ENCODE measurements around the gene SLC26A11. TPM values are rescaled to one million over a fixed set of nuclear protein-coding genes. Genes with fewer than 3 reads are reported as not detected.

Gene SLC26A11
- 1 to 10 TPM; 3.2 to 5.1 (median 3.8) TPM for total RNA-seq
- 1 to 10 TPM; 2.2 to 3.2 (median 2.2) TPM for polyA plus RNA-seq
- long read RNA-seq, donor 1, partial matches to known transcripts: 2 of 6 reads
- long read RNA-seq, donor 1, other reads (novel, unspliced or antisense): 1 of 6 reads
- long read RNA-seq, donor 2, partial matches to known transcripts: 4 of 9 reads
- long read RNA-seq, donor 2, other reads (novel, unspliced or antisense): 3 of 9 reads

- Histone ChIP-seq H3K9me3 (no peaks in the 10 kb centered on the region), H3K4me3 (peak within 1 kb of the TSS; percentile 96), H3K4me1 (peaks cover 6% of the 10 kb centered on the region), H3K27me3 (ENCODE audit: insufficient read depth in 3 of 3, low read length in 2 of 3) (no peaks in the 10 kb centered on the region), H3K36me3 (ENCODE audit: insufficient read depth in 1 of 2, low read depth in 1 of 2) (peaks cover 0 to 31% of the 10 kb centered on the region in 2 donors), H3K27ac (peak within 1 kb of the TSS; percentile 89)
- intact Hi-C loops (cut with DNase I): no loop called here
- DNase-seq (peak; percentile 87 to 90), ATAC-seq (peak; percentile 84 to 91 (median 87))
- TF ChIP-seq, protein P1, sequence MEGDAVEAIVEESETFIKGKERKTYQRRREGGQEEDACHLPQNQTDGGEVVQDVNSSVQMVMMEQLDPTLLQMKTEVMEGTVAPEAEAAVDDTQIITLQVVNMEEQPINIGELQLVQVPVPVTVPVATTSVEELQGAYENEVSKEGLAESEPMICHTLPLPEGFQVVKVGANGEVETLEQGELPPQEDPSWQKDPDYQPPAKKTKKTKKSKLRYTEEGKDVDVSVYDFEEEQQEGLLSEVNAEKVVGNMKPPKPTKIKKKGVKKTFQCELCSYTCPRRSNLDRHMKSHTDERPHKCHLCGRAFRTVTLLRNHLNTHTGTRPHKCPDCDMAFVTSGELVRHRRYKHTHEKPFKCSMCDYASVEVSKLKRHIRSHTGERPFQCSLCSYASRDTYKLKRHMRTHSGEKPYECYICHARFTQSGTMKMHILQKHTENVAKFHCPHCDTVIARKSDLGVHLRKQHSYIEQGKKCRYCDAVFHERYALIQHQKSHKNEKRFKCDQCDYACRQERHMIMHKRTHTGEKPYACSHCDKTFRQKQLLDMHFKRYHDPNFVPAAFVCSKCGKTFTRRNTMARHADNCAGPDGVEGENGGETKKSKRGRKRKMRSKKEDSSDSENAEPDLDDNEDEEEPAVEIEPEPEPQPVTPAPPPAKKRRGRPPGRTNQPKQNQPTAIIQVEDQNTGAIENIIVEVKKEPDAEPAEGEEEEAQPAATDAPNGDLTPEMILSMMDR (IDR thresholded peaks at IDR 0.05): peak; percentile 10
- 1% methylated on average over 23 to 77 of the region's 77 CpGs for WGBS, 3 donors
These were observed at the start of gene SLC26A11, which contains the start of gene SGSH for GRCh38 chr17:80220054-80220735. Gene SLC26A11, plus strand, starts transcription at chr17:80220427. Its CDS starts 1,134 bp downstream, at chr17:80221561. Gene SGSH, minus strand, starts transcription at chr17:80220333. Its CDS starts 20 bp downstream, at chr17:80220313.

- TF ChIP-seq, protein P1 (IDR thresholded peaks at IDR 0.05): no peak
- H3K4me1 ChIP-seq: no peaks in the 10 kb centered on the region
- H3K36me3 ChIP-seq (ENCODE audit: insufficient read depth in 1 of 2, low read depth in 1 of 2): no peaks in the 10 kb centered on the region
- WGBS, 3 donors: 86 to 88% (median 88%) methylated on average over 7 of the region's 7 CpGs
- no peak overlapping the region for H3K4me3 ChIP-seq
- DNase-seq (no peak), ATAC-seq (no peak)
- no peak overlapping the region for H3K27ac ChIP-seq
- peaks cover 0 to 3% (median 0%) of the 10 kb centered on the region in 3 donors for H3K27me3 ChIP-seq (ENCODE audit: insufficient read depth in 3 of 3, low read length in 2 of 3)
- H3K9me3 ChIP-seq: no peaks in the 10 kb centered on the region
- intact Hi-C loops (cut with DNase I): no loop called here
These were observed 48.5 kb upstream of the SLC26A11 start for GRCh38 chr17:80171681-80172080.

DNA sequence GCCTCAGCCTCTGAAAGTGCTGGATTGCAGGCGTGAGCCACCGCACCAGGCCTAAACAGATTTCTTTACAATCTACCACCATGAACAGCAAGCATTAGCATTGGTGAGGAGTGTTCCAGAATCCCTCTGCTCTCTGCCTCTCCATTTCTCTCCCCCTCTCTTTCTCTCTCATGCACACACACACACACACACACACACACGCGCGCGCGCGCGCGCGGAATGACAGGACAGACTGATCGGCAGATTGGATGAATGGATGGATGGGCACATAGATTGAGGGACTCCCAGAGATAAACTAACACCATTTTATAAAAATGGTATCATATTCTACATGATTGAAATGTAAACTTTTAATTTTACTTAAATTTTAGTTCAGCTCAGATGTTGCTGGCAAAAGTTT, 47.1 kb upstream of the SLC26A11 start:
- H3K27me3 ChIP-seq (ENCODE audit: insufficient read depth in 3 of 3, low read length in 2 of 3): no peaks in the 10 kb centered on the region
- no peaks in the 10 kb centered on the region for H3K36me3 ChIP-seq (ENCODE audit: insufficient read depth in 1 of 2, low read depth in 1 of 2)
- ATAC-seq (no peak), DNase-seq (no peak)
- no peak overlapping the region for H3K4me3 ChIP-seq
- no peaks in the 10 kb centered on the region for H3K4me1 ChIP-seq
- 77 to 84% (median 80%) methylated on average over 12 of the region's 12 CpGs for WGBS, 3 donors
- no peaks in the 10 kb centered on the region for H3K9me3 ChIP-seq
- TF ChIP-seq, protein P1 (IDR thresholded peaks at IDR 0.05): no peak
- intact Hi-C loops (cut with DNase I): no loop called here
- no peak overlapping the region for H3K27ac ChIP-seq

DNA sequence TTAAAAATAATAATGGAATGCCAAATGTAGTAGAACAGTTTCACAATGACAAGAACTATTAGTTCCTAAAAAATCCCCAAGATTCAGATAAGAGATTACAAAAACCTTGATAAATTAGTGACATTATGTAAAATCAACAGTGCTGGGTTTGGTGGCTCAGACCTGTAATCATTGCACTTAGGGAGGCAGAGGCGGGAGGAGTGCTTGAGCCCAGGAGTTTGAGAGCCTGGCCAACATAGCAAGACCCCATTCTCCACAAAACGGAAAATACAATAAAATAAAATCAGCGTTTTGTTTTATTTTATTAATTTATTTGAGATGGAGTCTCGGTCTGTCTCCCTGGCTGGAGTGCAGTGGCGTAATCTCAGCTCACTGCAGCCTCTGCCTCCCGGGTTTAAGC, 46.3 kb upstream of the SLC26A11 start:
- ATAC-seq: no peak

More for the DNA sequence above, 46.3 kb upstream of the SLC26A11 start:
- Histone ChIP-seq H3K27ac (no peak overlapping the region), H3K36me3 (ENCODE audit: insufficient read depth in 1 of 2, low read depth in 1 of 2) (no peaks in the 10 kb centered on the region), H3K9me3 (no peaks in the 10 kb centered on the region), H3K4me1 (no peaks in the 10 kb centered on the region), H3K4me3 (no peak overlapping the region), H3K27me3 (ENCODE audit: insufficient read depth in 3 of 3, low read length in 2 of 3) (no peaks in the 10 kb centered on the region)
- intact Hi-C loops (cut with DNase I): no loop called here
- DNase-seq: no peak
- 96 to 98% (median 97%) methylated on average over 6 of the region's 6 CpGs for WGBS, 3 donors
- TF ChIP-seq, protein P1 (IDR thresholded peaks at IDR 0.05): no peak
